GM23338 (cell line): ENCODE measurements around the gene FSIP1. TPM values are rescaled to one million over a fixed set of nuclear protein-coding genes. Genes with fewer than 3 reads are reported as not detected.

Source experiments
- ATAC-seq: fragments of 200-7000 bp; cut with Tn5 transposase; 3 replicates; pipeline ENCODE4 v1.9.1; 2020
- DNase-seq: peaks from one replicate; pipeline ENCODE4 v3.0.0-alpha.2; 2015; ENCODE audit warnings: low spot score
- H2AFZ ChIP-seq: fragments of 200-600 bp; sonication (generic); 2 replicates; pipeline ENCODE4 v1.8.0; 2016; ENCODE audit warnings: antibody characterized with exemption, mild to moderate bottlenecking, moderate library complexity
- H3F3A ChIP-seq: fragments of 200-600 bp; sonication (generic); replicated peaks from 2 replicates; pipeline ENCODE4 v1.8.0; 2017; ENCODE audit warnings: antibody characterized with exemption, mixed run types, low read depth
- H3K27ac ChIP-seq: fragments of 200-600 bp; sonication (generic); 2 replicates; pipeline ENCODE4 v1.6.1; 2016; ENCODE audit warnings: low read depth
- H3K27me3 ChIP-seq: fragments of 200-600 bp; sonication (generic); 2 replicates; pipeline ENCODE4 v1.8.0; 2016; ENCODE audit warnings: mild to moderate bottlenecking, mixed run types, moderate library complexity; ENCODE audit not compliant: insufficient read depth
- H3K36me3 ChIP-seq: fragments of 200-600 bp; sonication (generic); 2 replicates; pipeline ENCODE4 v1.8.0; 2016; ENCODE audit warnings: mild to moderate bottlenecking; ENCODE audit not compliant: insufficient read depth
- H3K4me1 ChIP-seq: fragments of 200-600 bp; sonication (generic); 2 replicates; pipeline ENCODE4 v1.8.0; 2016; ENCODE audit warnings: mild to moderate bottlenecking, moderate library complexity; ENCODE audit not compliant: insufficient read depth
- H3K4me2 ChIP-seq: fragments of 200-600 bp; sonication (generic); 2 replicates; pipeline ENCODE4 v1.7.1; 2017; ENCODE audit warnings: mixed run types
- H3K4me3 ChIP-seq: fragments of 200-600 bp; sonication (generic); 2 replicates; pipeline ENCODE4 v1.6.1; 2016; ENCODE audit warnings: mixed run types
- H3K79me2 ChIP-seq: fragments of 200-600 bp; sonication (generic); replicated peaks from 2 replicates; pipeline ENCODE4 v1.8.0; 2017; ENCODE audit warnings: mild to moderate bottlenecking; ENCODE audit not compliant: insufficient read depth
- H3K9me2 ChIP-seq: fragments of 200-600 bp; sonication (generic); 2 replicates; pipeline ENCODE4 v1.8.0; 2017; ENCODE audit not compliant: insufficient read depth
- H4K20me1 ChIP-seq: fragments of 200-600 bp; sonication (generic); replicated peaks from 2 replicates; pipeline ENCODE4 v1.8.0; 2017; ENCODE audit warnings: mild to moderate bottlenecking; ENCODE audit not compliant: insufficient read depth
- H3K27ac Mint-ChIP-seq: 2 replicates; pipeline ENCODE4 v1.8.0; 2020; ENCODE audit warnings: inconsistent platforms, mild to moderate bottlenecking, moderate library complexity, mixed read lengths
- H3K27me3 Mint-ChIP-seq: 3 replicates; pipeline ENCODE4 v1.8.0; 2022; ENCODE audit warnings: low read depth, mild to moderate bottlenecking, moderate library complexity, mixed read lengths, inconsistent platforms; ENCODE audit not compliant: insufficient read depth, poor library complexity
- H3K36me3 Mint-ChIP-seq: 3 replicates; pipeline ENCODE4 v1.8.0; 2021; ENCODE audit warnings: low read depth, mild to moderate bottlenecking, inconsistent platforms, moderate library complexity, mixed read lengths
- H3K4me1 Mint-ChIP-seq: 3 replicates; pipeline ENCODE4 v1.8.0; 2020; ENCODE audit warnings: mild to moderate bottlenecking, inconsistent platforms, mixed read lengths
- H3K4me3 Mint-ChIP-seq: 3 replicates; pipeline ENCODE4 v1.8.0; 2021; ENCODE audit warnings: moderate library complexity, mild to moderate bottlenecking, inconsistent platforms, mixed read lengths
- H3K9me3 Mint-ChIP-seq: 3 replicates; pipeline ENCODE4 v1.8.0; 2020; ENCODE audit warnings: moderate library complexity, mild to moderate bottlenecking, inconsistent platforms, mixed read lengths
- EZH2 ChIP-seq: fragments of 200-600 bp; sonication (generic); IDR thresholded peaks from one replicate; pipeline ENCODE4 v1.8.0; 2017; ENCODE audit warnings: antibody characterized with exemption, mild to moderate bottlenecking, low read depth; ENCODE audit not compliant: unreplicated experiment
- EZH2phosphoT487 ChIP-seq: fragments of 200-600 bp; sonication (generic); IDR thresholded peaks from one replicate; pipeline ENCODE4 v1.8.1; 2018; ENCODE audit warnings: antibody characterized with exemption; ENCODE audit not compliant: unreplicated experiment
- JUNB ChIP-seq: IDR thresholded peaks from one replicate; pipeline ENCODE4 v1.6.1; 2016; ENCODE audit warnings: antibody characterized with exemption; ENCODE audit not compliant: unreplicated experiment
- NANOG ChIP-seq: IDR thresholded peaks from 2 replicates; pipeline ENCODE4 v1.6.1; 2016; ENCODE audit warnings: antibody characterized with exemption, borderline replicate concordance
- POLR2AphosphoS5 ChIP-seq: IDR thresholded peaks from 2 replicates; pipeline ENCODE4 v1.6.1; 2016; ENCODE audit warnings: antibody characterized with exemption, low read depth
- REST ChIP-seq: IDR thresholded peaks from one replicate; pipeline ENCODE4 v1.6.1; 2018; ENCODE audit warnings: antibody characterized with exemption; ENCODE audit not compliant: unreplicated experiment
- STAT1 ChIP-seq: IDR thresholded peaks from one replicate; pipeline ENCODE4 v1.6.1; 2016; ENCODE audit warnings: antibody characterized with exemption; ENCODE audit not compliant: unreplicated experiment
- ZNF331 ChIP-seq: fragments of 250-450 bp; sonication (Bioruptor Pico); IDR thresholded peaks from 2 replicates; pipeline ENCODE4 v1.5.0; 2020; ENCODE audit warnings: low read depth, mild to moderate bottlenecking, moderate library complexity
- ZNF462 ChIP-seq: fragments of 250-450 bp; sonication (Bioruptor Pico); IDR thresholded peaks from 2 replicates; pipeline ENCODE4 v1.5.0; 2020; ENCODE audit warnings: mild to moderate bottlenecking, moderate library complexity
- polyA plus RNA-seq: library from polyadenylated mRNA; unstranded; fragments of >200 nt; fragmentation: Nextera tagmentation; extraction: Ambion mirVana; gene quantifications from 2 replicates; pipeline ENCODE4 v1.2.1, GENCODE V29; 2016
- total RNA-seq: library from RNA; depleted of rRNA; stranded (reverse); fragments of >200 nt; shearing (Covaris generic); gene quantifications from 2 replicates; pipeline ENCODE4 v1.2.3, GENCODE V29; 2014

Gene FSIP1
- total and polyA plus RNA-seq, 2 experiments from 2014 or later = 0.92 to 2.1 TPM

- TF ChIP-seq REST (no peak), POLR2AphosphoS5 (no peak), EZH2 (no peak), EZH2phosphoT487 (no peak)
Measured at GRCh38 chr15:39665629-39666250, 116.9 kb downstream of the FSIP1 start (continued).

GRCh38 chr15:39663704-39664250 is 118.9 kb downstream of the FSIP1 start:
- no peaks in the 10 kb centered on the region for H3K36me3 ChIP-seq
- H3F3A ChIP-seq = no peaks in the 10 kb centered on the region
- Mint-ChIP-seq H3K4me3 (no peak overlapping the region), H3K9me3 (peaks cover 4% of the 10 kb centered on the region; the same call in 2 of the 3 replicates), H3K4me1 (peaks cover 42% of the 10 kb centered on the region), H3K27ac (no peak overlapping the region), H3K36me3 (peaks cover 3% of the 10 kb centered on the region; the same call in 1 of the 3 replicates), H3K27me3 (no peaks in the 10 kb centered on the region)
- H3K4me3 ChIP-seq = no peak overlapping the region
- no peak overlapping the region for H3K27ac ChIP-seq
- no peaks in the 10 kb centered on the region for H3K9me2 ChIP-seq
- peaks cover 30% of the 10 kb centered on the region for H3K4me1 ChIP-seq
- no peak overlapping the region for H2AFZ ChIP-seq
- H3K79me2 ChIP-seq = no peaks in the 10 kb centered on the region
- no peaks in the 10 kb centered on the region for H4K20me1 ChIP-seq
- no peak for DNase-seq
- no peaks in the 10 kb centered on the region for H3K27me3 ChIP-seq
- no peak for ATAC-seq
- H3K4me2 ChIP-seq = no peak overlapping the region
- TF ChIP-seq EZH2phosphoT487 (no peak), ZNF462 (CRISPR knock-in tag) (no peak), NANOG (no peak), ZNF331 (CRISPR knock-in tag) (no peak), REST (no peak), JUNB (no peak), STAT1 (no peak)
